ENCODE measurements around the gene LSAMP.

Gene LSAMP

GRCh38 chr3:115999001-115999585 lies 446.2 kb downstream of the LSAMP start:
- DNase-seq = no peak

DNA sequence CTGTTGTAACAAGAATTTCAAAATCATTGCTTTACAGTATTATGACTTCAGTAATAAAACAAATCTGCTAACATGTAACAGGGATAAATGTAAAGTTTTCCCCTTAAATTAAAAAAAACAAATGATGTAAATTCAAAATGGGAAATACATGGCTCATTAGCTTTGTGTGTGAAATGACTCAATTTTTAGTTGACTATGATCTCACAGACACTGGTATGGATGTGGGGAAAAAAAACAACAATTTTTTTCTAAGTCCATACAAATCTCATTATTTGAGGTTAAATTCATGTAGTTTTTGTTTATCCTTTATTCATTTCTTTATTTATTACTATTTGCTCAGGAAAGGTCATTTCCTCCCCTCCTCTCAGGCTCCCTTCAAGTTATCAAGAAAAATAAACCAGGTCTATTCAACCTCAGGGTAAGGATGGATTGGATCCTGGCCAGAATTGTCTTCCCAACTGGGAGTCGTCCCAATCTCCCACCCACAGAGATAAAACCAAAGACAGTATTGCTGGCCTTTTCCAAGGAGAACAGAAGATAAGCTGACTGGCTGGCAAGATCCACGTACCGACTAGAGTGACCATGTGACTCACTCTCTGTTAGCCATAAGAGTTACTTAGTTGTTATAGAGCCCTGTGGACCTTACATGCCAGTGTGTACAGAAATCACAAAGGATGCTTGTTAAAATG lies 448.7 kb downstream of the LSAMP start:
- DNase-seq = no peak

- no peak for DNase-seq
These were observed 454.6 kb downstream of the LSAMP start for GRCh38 chr3:115990669-115991068.

DNA sequence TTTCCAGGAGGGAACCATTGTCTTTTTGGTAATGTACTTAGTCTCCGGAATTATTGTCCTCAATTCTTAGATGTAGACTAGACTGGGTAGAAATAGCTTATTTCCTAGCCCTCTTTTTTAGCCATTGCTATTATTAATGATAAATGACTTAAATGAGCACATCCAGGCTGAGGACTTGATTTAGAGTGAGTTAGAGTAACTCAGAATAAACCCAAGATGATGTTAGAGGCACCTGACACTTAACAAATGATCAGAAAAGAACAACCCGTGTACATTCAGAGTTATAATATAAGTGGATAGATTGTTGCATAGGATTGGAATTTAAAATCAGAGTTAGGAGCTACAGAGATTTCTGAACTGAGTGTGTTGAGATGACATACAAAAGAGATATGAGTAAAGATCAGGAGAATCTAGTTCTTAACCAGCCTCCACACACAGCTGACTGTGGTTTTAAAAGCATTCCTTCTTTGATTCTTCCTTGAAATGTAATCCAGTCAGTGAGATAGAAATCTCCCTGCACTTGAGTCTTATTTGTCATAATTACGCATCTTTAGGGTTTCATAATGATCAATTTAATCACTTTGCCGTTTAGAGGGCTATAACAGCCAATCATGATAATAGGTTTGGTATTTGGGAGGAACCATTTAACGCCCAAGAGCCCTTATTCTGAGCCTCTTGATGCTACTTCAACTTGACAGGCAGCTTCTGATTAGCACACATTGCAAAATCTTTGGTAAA lies 455.4 kb downstream of the LSAMP start:
- DNase-seq = no peak

DNA sequence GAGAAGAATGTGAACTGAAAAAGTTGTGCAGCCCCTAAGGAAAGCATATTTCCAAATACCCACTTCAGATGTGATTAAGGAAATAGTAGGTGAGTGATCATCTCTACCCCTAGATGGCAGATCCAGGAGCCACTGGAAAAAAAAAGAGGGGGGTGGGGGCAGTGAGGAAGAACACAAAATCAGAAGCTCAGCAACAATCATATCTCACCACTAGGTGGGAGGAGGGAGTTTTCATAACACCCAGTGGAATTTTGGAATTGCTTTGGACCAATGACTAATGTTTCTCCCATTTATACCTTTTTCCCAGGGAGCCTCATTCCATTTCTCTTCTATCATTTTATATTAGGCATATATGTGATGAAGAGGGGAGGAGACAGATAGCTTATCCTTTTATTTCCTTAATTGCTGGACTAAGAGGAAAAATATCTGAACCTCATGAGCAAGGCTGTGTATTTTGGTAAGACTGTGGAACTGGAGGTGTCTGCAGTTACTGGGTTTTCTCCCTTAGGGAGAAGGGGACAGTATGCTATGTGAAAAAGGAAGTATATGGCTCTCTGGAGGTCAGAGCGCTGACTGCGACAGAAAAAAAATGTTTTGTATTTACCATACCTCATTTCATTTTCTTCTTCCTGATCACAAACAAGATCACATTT lies 458.6 kb downstream of the LSAMP start:
- no peak for DNase-seq

- DNase-seq = no peak
These were observed 462.7 kb downstream of the LSAMP start for GRCh38 chr3:115982629-115983028.

DNA sequence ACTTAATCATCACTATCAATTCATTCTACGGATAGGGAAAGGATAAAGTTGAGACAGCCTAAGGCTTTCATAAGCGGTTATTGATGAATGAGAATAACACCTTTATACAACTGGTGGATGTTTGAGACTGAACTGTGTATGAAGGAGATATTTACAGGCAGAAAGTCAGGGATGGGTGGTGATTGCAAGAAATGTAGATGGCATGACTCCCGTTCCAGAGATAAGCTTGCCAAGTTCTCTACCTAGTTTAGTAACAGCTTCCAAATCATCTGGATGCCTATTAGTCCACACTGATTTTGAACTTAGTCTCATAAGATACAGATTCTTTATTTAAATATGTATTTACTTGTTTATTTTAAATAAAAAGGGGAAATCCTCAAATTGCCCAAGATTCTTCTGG lies 463.2 kb downstream of the LSAMP start:
- no peak for DNase-seq

DNA sequence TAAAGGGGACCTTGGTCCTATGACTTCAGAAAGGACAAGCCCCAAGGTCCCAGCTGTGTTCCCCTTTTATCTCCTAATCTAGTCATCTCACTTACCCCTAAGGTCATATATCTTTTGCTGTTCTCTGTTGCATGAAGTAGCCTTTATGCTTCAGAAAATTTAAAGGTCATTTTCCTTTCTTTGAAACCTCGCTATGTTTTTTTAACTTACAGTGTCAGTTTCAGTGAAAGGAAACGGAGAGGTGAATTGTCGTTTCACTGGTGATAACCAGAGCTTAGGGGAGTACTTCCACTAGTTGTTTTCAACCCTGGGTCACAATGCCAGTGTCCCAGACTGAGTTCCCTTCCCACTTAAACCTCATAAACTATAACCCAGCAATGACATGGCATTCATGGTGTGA lies 464.6 kb downstream of the LSAMP start:
- no peak for DNase-seq

GRCh38 chr3:115977866-115978265 lies 467.4 kb downstream of the LSAMP start:
- no peak for DNase-seq

DNA sequence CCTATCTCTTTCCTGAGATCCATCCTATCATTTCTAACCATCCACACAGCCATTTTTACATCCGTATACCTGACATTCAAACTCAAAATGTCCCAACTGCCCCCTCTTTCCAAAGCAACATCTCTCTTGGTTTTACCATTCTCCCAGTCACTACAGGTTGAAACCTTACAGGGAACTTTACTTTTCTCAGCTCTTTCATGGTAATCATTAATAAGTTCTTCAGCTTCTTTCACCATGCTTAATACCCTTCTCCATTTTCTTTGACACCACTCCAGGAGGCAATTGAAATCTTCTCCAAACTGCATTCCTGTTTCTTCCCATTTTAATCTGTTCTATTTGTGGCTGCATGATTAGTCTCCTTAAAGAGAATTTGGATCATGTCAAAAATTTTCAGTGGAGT lies 469.5 kb downstream of the LSAMP start:
- no peak for DNase-seq

GRCh38 chr3:115975353-115975752 lies 469.9 kb downstream of the LSAMP start:
- no peak for DNase-seq

DNA sequence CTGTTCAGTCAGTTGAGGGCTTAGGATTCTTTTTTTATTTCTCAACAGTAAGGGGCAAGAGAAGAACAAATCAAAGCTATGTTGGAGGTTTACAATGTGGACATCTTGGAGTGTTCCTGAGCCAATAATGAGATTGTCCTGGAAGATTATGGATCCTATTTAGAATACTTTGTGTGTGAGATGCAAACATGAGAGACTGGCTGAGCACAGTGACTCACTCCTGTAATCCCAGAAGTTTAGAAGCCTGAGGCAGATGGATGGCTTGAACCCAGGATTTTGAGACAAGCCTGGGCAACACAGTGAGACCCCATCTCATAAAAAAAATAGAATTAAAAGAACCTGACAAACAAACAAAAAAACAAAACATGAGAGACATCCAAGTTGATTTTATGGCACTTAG lies 470.3 kb downstream of the LSAMP start:
- DNase-seq = no peak

DNA sequence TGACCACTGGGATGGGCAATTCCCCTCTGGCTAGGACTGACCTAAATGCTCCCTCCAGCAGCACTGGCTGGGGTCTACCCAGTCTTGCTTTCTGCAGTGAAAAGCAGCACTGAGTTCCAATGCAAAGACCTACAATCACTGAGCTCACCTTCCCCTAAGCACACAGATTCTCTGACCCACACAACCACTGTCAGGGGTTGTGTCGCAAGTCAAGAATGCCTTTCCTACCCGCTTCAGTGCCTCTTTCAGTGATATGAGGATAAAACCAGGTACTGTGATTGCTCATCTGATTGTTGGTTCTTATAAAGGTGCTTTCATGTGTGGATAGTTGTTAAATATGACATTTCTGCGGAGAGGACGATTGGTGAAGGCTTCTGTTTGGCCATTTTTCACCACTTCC lies 476.4 kb downstream of the LSAMP start:
- DNase-seq = no peak

- no peak for DNase-seq
These were observed 483.9 kb downstream of the LSAMP start for GRCh38 chr3:115961380-115961779.

DNA sequence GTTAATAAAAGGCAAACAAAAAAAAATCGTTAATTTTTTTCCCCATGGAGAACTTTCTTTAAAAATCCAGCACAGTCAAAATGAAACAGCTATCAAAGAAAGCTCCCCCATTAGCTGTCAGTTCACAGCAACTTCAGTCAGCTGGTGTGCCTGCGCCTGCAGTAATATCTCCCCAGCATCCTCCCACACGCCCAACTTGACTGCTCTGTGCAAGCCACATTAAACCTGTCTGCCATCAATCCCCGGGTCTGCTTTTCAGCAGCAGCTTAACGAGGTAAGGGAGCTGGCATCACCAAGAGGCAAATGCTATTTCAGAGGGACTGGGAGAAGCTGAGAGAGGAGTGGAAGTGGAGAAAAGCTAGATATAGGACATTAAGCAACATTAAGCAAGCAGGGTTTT lies 484.5 kb downstream of the LSAMP start:
- no peak for DNase-seq

DNA sequence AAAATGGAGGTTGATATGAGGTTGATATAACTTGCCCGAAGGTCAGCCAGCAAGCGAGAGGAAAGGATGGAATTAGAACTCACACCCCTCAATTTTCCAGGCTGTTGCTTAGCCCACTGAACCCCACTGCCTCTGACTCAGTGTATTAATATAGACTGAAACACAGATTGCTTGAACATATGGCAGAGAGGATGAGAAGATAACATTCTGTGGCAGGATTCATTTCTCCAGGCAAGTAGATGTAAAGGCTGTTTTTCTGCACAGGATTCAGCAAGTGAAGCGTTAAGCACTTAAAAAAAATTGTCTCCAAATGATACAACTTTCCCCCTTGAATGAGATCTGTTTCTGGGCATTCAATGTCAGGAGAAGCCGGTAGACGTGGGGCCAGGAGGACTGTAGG lies 486.8 kb downstream of the LSAMP start:
- DNase-seq = no peak

DNA sequence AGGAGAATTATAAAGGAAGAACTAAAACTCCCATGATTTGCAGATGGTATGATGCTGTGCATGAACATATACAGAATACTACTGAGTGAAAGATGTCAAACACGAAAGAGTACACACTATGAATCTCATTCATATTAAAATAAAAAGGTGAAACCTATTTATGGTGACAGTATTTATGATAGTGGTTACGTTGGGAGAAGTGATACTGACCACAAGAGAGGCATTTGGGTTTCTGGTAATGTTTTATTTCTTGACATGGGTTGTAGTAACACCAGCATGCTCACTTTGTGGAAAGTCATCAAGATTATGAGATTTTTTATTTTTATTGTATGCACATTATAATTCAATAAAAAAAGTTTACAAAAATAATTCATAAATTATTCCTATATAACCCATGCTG lies 498.0 kb downstream of the LSAMP start:
- no peak for DNase-seq

DNA sequence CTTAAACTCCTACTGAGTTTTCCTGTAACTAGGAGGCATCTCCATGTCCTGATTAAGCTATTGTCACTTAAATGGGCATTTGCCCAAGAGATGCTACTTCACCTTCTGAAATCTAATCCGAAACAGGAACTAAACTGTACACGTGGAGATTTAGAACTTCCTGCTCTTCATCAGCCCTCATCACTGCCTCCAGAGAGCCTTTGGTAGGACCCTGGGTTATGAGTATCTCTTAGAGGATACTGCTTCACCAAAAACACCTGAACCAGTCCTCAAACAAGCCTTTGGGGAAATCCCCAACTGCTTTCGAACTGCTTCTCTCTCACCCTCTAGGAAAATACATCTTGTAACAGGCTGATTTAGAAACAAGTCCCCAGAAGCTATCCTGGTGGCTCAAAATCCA lies 501.7 kb downstream of the LSAMP start:
- no peak for DNase-seq

DNA sequence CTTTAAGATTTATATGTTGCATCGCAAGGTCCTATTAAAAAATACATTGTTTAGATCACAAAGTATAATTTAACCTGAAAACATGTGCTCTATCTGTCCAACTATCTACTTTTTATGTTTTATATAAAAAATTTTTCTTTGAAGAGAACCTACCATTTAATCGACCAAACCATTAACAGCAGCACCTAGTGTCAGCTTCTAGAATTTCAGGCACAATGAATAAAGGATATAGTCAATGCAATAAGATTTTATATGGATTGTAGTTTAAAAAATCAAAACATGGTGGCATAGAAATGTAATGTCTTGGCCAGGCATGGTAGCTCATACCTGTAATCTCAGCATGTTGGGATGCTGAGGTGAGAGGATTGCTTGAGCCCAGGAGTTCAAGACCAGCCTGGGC lies 508.2 kb downstream of the LSAMP start:
- DNase-seq = no peak

- no peak for DNase-seq
These were observed 512.5 kb downstream of the LSAMP start for GRCh38 chr3:115932807-115933206.

DNA sequence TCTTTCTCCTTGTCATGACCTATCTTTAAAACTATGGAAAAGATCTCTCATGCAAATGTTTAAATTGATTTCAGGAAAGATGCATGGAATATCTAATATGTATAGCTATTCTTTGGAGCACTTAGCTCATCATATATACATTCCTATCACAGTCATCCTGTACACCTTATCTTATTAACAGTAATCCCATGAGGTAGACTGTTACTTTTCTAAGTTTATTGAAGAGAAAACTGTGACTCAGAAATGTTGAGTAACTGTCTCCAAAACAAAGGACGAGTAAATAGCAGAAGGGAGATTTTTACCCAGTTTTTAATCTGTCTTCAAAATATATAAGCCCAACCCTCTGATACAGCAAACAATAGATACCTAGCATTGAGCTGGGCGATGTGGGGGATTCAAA lies 513.7 kb downstream of the LSAMP start:
- no peak for DNase-seq

DNA sequence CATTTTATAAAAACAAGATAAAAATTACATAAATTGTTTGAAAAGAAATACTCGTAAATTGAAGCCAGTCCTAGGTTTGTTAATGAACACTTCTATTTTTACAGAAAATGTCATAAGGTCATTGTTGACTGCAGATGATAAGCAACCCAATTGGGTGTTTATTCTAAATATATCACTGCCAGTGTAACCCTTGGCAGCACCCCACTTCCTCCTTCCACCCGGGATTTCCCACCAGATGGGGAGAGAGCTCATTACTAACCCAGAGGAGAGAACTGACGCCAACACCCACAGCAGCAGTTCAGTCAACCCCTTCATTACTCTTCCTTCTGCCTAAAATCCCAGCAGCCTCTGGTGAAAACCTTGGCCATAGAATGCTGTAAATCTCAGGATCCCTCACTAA lies 514.4 kb downstream of the LSAMP start:
- DNase-seq = no peak

DNA sequence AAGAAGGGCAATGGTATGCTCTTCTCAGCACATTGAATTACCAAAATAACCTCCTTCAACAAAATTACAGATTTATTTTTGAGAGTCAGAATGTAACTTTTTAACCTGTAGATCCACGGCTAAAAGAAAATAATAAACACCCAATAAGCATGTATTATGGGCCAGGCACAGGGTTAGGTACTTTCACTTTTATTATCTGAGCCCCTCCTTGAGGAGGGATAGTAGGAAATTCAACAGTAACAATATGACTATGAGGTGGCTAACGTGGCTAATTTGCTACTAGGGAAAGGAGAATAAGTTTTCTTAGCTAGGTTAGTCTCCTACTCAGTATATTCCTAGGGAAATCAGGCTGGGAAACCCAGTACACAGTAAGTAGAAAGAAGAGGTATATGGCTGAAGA lies 515.1 kb downstream of the LSAMP start:
- no peak for DNase-seq

DNA sequence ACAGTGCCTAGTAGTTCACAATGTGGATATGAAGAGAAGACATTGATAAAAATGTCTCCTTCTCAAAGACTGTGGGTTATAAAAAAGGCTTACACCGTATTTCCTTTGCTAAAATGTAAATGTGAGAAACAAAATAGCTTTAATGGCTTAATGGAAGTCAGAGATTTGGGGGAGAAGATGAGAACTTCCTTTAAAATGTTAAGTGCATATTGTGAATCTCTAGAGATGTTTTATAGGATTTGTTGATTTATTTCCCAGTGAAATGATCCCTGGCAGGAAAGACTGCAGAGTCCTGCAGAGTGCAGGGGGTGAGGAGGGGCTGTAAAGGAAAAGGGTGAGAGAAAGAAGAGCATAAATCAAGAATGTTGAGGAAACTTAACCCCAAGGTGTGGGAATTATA lies 516.9 kb downstream of the LSAMP start:
- no peak for DNase-seq
